Measurements from ENCODE around the gene PCDH15.

GRCh38 chr10:54011117-54011516, 789.9 kb downstream of the PCDH15 start:
- TF ChIP-seq FOXM1 (IDR thresholded peaks at IDR 0.05; ENCODE audit: borderline replicate concordance) (no peak), NFRKB (IDR thresholded peaks at IDR 0.05) (no peak), SUZ12 (IDR thresholded peaks at IDR 0.05) (no peak), FOXK2 (IDR thresholded peaks at IDR 0.05) (no peak), HDGF (IDR thresholded peaks at IDR 0.05; ENCODE audit: borderline replicate concordance) (no peak), BHLHE40 (IDR thresholded peaks at IDR 0.05; ENCODE audit: borderline replicate concordance) (no peak), ZNF384 (IDR thresholded peaks at IDR 0.05) (no peak), LEF1 (IDR thresholded peaks at IDR 0.05; ENCODE audit: borderline replicate concordance) (no peak)

Measured in HEK293T (cell line).